Nephron (organoid): Measurements from ENCODE around the gene MYO1G.

Experiments used
- H3K27ac Mint-ChIP-seq, 3 experiments: 2 replicates each; pipeline ENCODE4 v1.8.0; 2020; ENCODE audit warnings: mixed read lengths in 3 of 3, mild to moderate bottlenecking in 2 of 3, moderate library complexity in 1 of 3
- H3K27me3 Mint-ChIP-seq: 2 replicates; pipeline ENCODE4 v1.8.0; 2021; ENCODE audit warnings: low read depth, mild to moderate bottlenecking, moderate library complexity, mixed read lengths
- H3K36me3 Mint-ChIP-seq: 2 replicates; pipeline ENCODE4 v1.8.0; 2020; ENCODE audit warnings: low read depth, mixed read lengths
- H3K4me1 Mint-ChIP-seq: 2 replicates; pipeline ENCODE4 v1.8.0; 2020; ENCODE audit warnings: mixed read lengths
- H3K4me3 Mint-ChIP-seq, 3 experiments: 2 replicates each; pipeline ENCODE4 v1.8.0; 2020; ENCODE audit warnings: mild to moderate bottlenecking in 3 of 3, mixed read lengths in 3 of 3, moderate library complexity in 2 of 3
- H3K9me3 Mint-ChIP-seq: 2 replicates; pipeline ENCODE4 v1.8.0; 2020; ENCODE audit warnings: mixed read lengths
- TF ChIP-seq, protein P1 (sequence below), 3 experiments: fragments of 200-600 bp; sonication (generic); IDR thresholded peaks; one replicate each; pipeline ENCODE4 v1.5.0; 2021; ENCODE audit warnings: antibody characterized with exemption in 3 of 3; ENCODE audit not compliant: unreplicated experiment in 3 of 3

Gene MYO1G

DNA sequence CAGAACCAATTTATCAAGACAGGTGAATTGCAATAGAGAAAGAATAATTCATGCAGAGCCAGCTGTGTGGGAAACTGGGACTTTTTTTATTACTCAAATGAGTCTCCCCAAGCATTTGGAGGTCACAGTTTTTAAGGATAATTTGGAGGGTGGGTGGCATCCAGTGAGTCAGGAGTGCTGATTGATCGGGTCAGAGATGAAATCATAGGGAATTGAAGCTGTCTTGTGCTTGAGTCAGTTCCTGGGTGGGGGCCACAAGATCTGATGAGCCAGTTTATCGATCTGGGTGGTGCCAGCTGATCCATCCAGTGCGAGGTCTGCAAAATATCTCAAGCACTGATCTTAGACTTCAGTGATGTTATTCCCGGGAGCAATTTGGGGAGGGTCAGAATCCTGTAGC, 9.9 kb upstream of the MYO1G start:
- Mint-ChIP-seq H3K4me3 (peak overlapping the region in 2 of 3 experiments; percentile 1 to 31), H3K36me3 (peaks cover 26% of the 10 kb centered on the region), H3K9me3 (no peaks in the 10 kb centered on the region), H3K4me1 (peaks cover 50% of the 10 kb centered on the region), H3K27ac (peak overlapping the region in 2 of 3 experiments; percentile 20 to 52), H3K27me3 (no peaks in the 10 kb centered on the region)
- TF ChIP-seq, protein P1, sequence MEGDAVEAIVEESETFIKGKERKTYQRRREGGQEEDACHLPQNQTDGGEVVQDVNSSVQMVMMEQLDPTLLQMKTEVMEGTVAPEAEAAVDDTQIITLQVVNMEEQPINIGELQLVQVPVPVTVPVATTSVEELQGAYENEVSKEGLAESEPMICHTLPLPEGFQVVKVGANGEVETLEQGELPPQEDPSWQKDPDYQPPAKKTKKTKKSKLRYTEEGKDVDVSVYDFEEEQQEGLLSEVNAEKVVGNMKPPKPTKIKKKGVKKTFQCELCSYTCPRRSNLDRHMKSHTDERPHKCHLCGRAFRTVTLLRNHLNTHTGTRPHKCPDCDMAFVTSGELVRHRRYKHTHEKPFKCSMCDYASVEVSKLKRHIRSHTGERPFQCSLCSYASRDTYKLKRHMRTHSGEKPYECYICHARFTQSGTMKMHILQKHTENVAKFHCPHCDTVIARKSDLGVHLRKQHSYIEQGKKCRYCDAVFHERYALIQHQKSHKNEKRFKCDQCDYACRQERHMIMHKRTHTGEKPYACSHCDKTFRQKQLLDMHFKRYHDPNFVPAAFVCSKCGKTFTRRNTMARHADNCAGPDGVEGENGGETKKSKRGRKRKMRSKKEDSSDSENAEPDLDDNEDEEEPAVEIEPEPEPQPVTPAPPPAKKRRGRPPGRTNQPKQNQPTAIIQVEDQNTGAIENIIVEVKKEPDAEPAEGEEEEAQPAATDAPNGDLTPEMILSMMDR (IDR thresholded peaks at IDR 0.05; ENCODE audit: unreplicated experiment in 3 of 3), result no peak

DNA sequence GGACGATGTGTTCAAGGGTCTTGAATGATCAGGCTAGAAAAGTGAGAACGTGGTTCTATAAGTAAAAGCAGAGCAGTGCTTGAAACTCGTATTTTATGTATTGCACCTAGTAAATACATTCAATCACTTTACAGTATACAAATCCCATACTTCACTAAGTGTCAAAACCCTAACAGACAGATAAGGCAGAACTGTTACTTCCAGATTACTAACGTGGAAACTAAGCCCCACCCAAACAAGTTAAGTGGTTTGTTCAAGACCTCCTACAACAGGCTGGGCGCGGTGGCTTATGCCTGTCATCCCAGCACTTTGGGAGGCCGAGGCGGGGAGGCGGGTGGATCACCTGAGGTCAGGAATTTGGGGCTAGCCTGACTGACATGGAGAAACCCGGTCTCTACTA, 9.2 kb upstream of the MYO1G start:
- H3K27ac Mint-ChIP-seq, result peak overlapping the region in 2 of 3 experiments; percentile 98 to 99
- peaks cover 33% of the 10 kb centered on the region for H3K36me3 Mint-ChIP-seq
- TF ChIP-seq, protein P1 (IDR thresholded peaks at IDR 0.05; ENCODE audit: unreplicated experiment in 3 of 3), result no peak
- H3K27me3 Mint-ChIP-seq, result no peaks in the 10 kb centered on the region
- H3K9me3 Mint-ChIP-seq, result no peaks in the 10 kb centered on the region
- H3K4me1 Mint-ChIP-seq, result peaks cover 50% of the 10 kb centered on the region
- H3K4me3 Mint-ChIP-seq, result peak overlapping the region; percentile 95 to 97 (median 96)

DNA sequence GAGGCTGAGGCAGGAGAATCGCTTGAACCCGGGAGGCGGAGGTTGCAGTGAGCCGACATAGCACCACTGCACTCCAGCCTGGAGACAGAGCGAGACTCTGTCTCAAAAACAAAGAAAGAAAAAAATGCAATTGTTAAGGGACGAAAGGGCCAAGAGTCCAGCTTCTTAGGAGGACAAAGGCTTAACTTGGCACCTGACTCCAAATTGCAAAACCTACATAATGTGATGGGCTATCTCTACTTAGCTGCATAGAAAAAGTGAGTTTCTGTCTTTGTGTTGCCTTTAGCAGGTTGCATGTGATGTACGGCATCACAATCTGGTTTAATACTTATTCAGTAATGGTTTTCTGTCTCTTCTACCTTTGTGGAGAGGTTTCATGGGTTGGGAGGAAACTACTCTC, 8.6 kb upstream of the MYO1G start:
- peaks cover 50% of the 10 kb centered on the region for H3K4me1 Mint-ChIP-seq
- no peaks in the 10 kb centered on the region for H3K27me3 Mint-ChIP-seq
- peak overlapping the region; percentile 95 to 97 (median 96) for H3K4me3 Mint-ChIP-seq
- H3K36me3 Mint-ChIP-seq, result peaks cover 38% of the 10 kb centered on the region
- TF ChIP-seq, protein P1 (IDR thresholded peaks at IDR 0.05; ENCODE audit: unreplicated experiment in 3 of 3), result no peak
- peak overlapping the region; percentile 98 to 99 (median 99) for H3K27ac Mint-ChIP-seq
- H3K9me3 Mint-ChIP-seq, result no peaks in the 10 kb centered on the region

DNA sequence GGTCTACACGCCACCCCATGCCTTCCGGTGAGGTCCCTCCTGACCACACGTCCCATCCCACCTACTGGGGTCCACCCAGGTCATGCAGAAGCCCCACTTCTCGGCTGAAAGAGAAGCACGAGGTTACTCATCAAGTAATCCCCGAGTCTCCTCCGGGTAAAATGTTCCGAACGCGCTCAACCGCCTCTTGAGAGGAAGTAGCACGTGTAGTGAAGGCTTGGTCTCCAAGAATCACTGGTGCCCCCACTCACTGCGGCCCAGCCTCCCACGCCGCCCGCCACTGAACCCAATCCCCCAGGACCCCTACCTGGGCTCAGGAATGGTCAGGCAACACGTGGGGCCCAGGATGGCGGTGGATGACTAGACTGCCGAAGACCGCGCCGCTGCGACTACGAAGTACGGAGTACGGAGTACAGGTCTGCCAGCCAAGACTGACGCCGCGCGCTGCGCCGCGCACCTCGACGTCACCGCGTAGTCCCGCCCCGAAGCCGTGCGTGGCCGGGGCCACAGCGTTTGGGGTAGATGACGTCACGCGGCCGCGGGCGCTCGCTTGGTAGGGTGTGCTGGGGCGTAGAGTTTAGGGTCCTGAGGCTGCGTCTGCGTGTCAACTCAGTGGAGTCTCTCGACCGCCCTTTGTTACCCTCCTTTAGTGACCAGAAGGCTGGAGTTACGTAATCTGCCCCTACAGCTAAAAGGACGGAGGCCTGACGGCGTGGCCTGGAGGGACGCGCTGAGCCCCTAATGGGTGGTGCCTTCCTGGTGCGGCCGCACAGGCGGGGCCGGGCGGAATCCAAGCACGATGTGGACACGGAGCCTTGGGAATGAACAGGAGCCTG, 7.6 kb upstream of the MYO1G start:
- TF ChIP-seq, protein P1 (IDR thresholded peaks at IDR 0.05; ENCODE audit: unreplicated experiment in 3 of 3), result no peak
- peak overlapping the region; percentile 98 to 99 (median 99) for H3K27ac Mint-ChIP-seq

DNA sequence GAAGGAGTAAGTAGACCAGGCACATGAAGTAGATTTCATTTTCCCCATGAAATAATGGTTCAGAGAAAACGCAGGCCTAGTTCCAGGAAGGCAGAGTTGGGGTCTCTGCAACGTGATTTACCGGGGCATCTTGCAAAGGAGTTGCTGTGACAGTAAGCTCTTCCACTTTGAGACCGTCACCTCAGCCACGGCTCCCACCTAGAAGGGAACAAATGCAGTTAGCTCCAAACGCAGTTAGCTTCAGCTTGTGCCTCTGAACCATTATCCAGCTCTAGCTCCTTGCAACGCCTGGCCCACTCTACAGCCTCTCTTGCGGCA, 7.0 kb upstream of the MYO1G start:
- Mint-ChIP-seq H3K27me3 (no peaks in the 10 kb centered on the region), H3K9me3 (no peaks in the 10 kb centered on the region), H3K36me3 (peaks cover 40% of the 10 kb centered on the region), H3K4me3 (peak overlapping the region; percentile 95 to 97 (median 96)), H3K27ac (peak overlapping the region; percentile 98 to 99 (median 99)), H3K4me1 (peaks cover 49% of the 10 kb centered on the region)
- TF ChIP-seq, protein P1 (IDR thresholded peaks at IDR 0.05; ENCODE audit: unreplicated experiment in 3 of 3), result no peak

More for the DNA sequence above, 7.6 kb upstream of the MYO1G start:
- Mint-ChIP-seq H3K4me3 (peak overlapping the region; percentile 95 to 97 (median 96)), H3K9me3 (no peaks in the 10 kb centered on the region), H3K4me1 (peaks cover 50% of the 10 kb centered on the region), H3K36me3 (peaks cover 40% of the 10 kb centered on the region), H3K27me3 (no peaks in the 10 kb centered on the region)
